ENCODE data around the gene EXOSC5.
A peak's percentile ranks its signal among the peaks of the same experiment; 100 is the strongest.
"Not testable (repeated sequence)": the region's sequence is repeated elsewhere in the genome, so short reads cannot be mapped to it uniquely, and the experiment has no call there.

The EXOSC5 gene

GRCh38 chr19:41364524-41365391 is 32.4 kb downstream of the EXOSC5 start:
- FAIRE-seq = no peak

- FAIRE-seq = peak; percentile 51
Measured at GRCh38 chr19:41363753-41364523, 33.2 kb downstream of the EXOSC5 start, which contains the start of gene B9D2. Gene B9D2, minus strand, starts transcription at chr19:41364149. Its CDS starts 630 bp downstream, at chr19:41363519.

GRCh38 chr19:41363371-41363752 is 33.8 kb downstream of the EXOSC5 start:
- no peak for FAIRE-seq

- no peak for FAIRE-seq
Measured at GRCh38 chr19:41362143-41362847, 34.9 kb downstream of the EXOSC5 start.

GRCh38 chr19:41359741-41360140 is 37.4 kb downstream of the EXOSC5 start:
- no peak for FAIRE-seq

- no peak for FAIRE-seq
Measured at GRCh38 chr19:41357746-41358145, 39.4 kb downstream of the EXOSC5 start.

GRCh38 chr19:41356984-41357739 is 40.0 kb downstream of the EXOSC5 start:
- FAIRE-seq = no peak

GRCh38 chr19:41355802-41356201 is 41.4 kb downstream of the EXOSC5 start:
- no peak for FAIRE-seq

GRCh38 chr19:41355035-41355434 is 42.1 kb downstream of the EXOSC5 start:
- no peak for FAIRE-seq

- FAIRE-seq = no peak
Measured at GRCh38 chr19:41354343-41354953, 42.7 kb downstream of the EXOSC5 start.

- no peak for FAIRE-seq
Measured at GRCh38 chr19:41353466-41354342, 43.5 kb downstream of the EXOSC5 start, which contains the start of gene TGFB1. Gene TGFB1, minus strand, starts transcription at chr19:41353922. Its CDS starts 878 bp downstream, at chr19:41353044.

- no peak for FAIRE-seq
Measured at GRCh38 chr19:41352609-41353465, 44.3 kb downstream of the EXOSC5 start.

- FAIRE-seq = no peak
Measured at GRCh38 chr19:41352279-41352608, 44.9 kb downstream of the EXOSC5 start.

GRCh38 chr19:41351339-41352245 is 45.6 kb downstream of the EXOSC5 start:
- FAIRE-seq = no peak

GRCh38 chr19:41350735-41351338 is 46.3 kb downstream of the EXOSC5 start:
- FAIRE-seq = no peak

GRCh38 chr19:41346916-41347315 is 50.2 kb downstream of the EXOSC5 start:
- FAIRE-seq = not testable (repeated sequence)

- no peak for FAIRE-seq
Measured at GRCh38 chr19:41344162-41344561, 53.0 kb downstream of the EXOSC5 start.

Data from islet of Langerhans (tissue), 1 donor.